CD4-positive, alpha-beta T cell (primary cell): ENCODE results near the gene TTC6. TPM values are rescaled to one million over a fixed set of nuclear protein-coding genes. Genes with fewer than 3 reads are reported as not detected.

Source experiments
- ATAC-seq: fragments of 200-7000 bp; cut with Tn5 transposase; one replicate; pipeline ENCODE4 v1.10.0; 2022; ENCODE audit warnings: mild to moderate bottlenecking; ENCODE audit not compliant: poor library complexity
- CTCF ChIA-PET: fragments of 350-600 bp; sonication (Branson Sonifier 250); formaldehyde crosslinking; loops from one replicate; lab custom pipeline; 2021; ENCODE audit warnings: antibody characterized with exemption, inconsistent platforms; lab: Charles Lee
- POLR2A ChIA-PET: fragments of 350-600 bp; sonication (Branson Sonifier 250); formaldehyde crosslinking; loops from one replicate; lab custom pipeline; 2021; ENCODE audit warnings: antibody characterized with exemption, inconsistent platforms; lab: Charles Lee
- DNase-seq, 14 experiments: peaks; one replicate each; pipeline ENCODE4 v3.0.0-alpha.2; 2013 to 2020; ENCODE audit warnings: mixed read lengths in 2 of 14
- H3K27ac ChIP-seq, 2 donors: one replicate each; pipeline versions ENCODE4 v1.5.1 to v1.7.0; 2013; ENCODE audit warnings: low read length in 2 of 2, low read depth in 1 of 2, mild to moderate bottlenecking in 1 of 2
- H3K27me3 ChIP-seq, 2 experiments: 1 replicate in 1 of 2; 2 replicates in 1 of 2; pipeline versions ENCODE4 v1.6.1 to v1.7.0; 2013; ENCODE audit warnings: low read length in 2 of 2, control low read depth in 1 of 2, mild to moderate bottlenecking in 1 of 2, moderate library complexity in 1 of 2; ENCODE audit not compliant: insufficient read depth in 2 of 2, control insufficient read depth in 1 of 2
- H3K36me3 ChIP-seq: one replicate; pipeline ENCODE4 v1.6.1; 2013; ENCODE audit warnings: low read length, control low read depth; ENCODE audit not compliant: insufficient read depth
- H3K4me1 ChIP-seq: one replicate; pipeline ENCODE4 v1.6.1; 2013; ENCODE audit warnings: low read length, control low read depth; ENCODE audit not compliant: insufficient read depth
- H3K4me3 ChIP-seq: one replicate; pipeline ENCODE4 v1.5.1; 2013; ENCODE audit warnings: mild to moderate bottlenecking, low read length, moderate library complexity
- H3K9me3 ChIP-seq, 2 experiments: 1 replicate in 1 of 2; 2 replicates in 1 of 2; pipeline versions ENCODE4 v1.6.1 to v1.7.0; 2013; ENCODE audit warnings: low read length in 2 of 2, mild to moderate bottlenecking in 2 of 2, control low read depth in 1 of 2, moderate library complexity in 1 of 2; ENCODE audit not compliant: control insufficient read depth in 1 of 2, insufficient read depth in 1 of 2
- H3K27ac Mint-ChIP-seq: one replicate; pipeline ENCODE4 v1.8.0; 2020; ENCODE audit warnings: mixed read lengths
- H3K27me3 Mint-ChIP-seq: one replicate; pipeline ENCODE4 v1.8.0; 2021; ENCODE audit warnings: mixed read lengths
- H3K36me3 Mint-ChIP-seq: one replicate; pipeline ENCODE4 v1.8.0; 2021; ENCODE audit warnings: low read depth, mixed read lengths
- H3K4me1 Mint-ChIP-seq: one replicate; pipeline ENCODE4 v1.8.0; 2021; ENCODE audit warnings: low read depth, mixed read lengths
- H3K4me3 Mint-ChIP-seq: one replicate; pipeline ENCODE4 v1.8.0; 2020; ENCODE audit warnings: mild to moderate bottlenecking, mixed read lengths
- H3K9me3 Mint-ChIP-seq: one replicate; pipeline ENCODE4 v1.8.0; 2020; ENCODE audit warnings: mixed read lengths
- CTCF ChIP-seq: fragments of 200-600 bp; IDR thresholded peaks from one replicate; pipeline ENCODE4 v1.8.0; 2022; ENCODE audit warnings: antibody characterized with exemption, mild to moderate bottlenecking
- intact Hi-C, 2 experiments: fragments of 100-400 bp; cut with DNase I in 1 of 2; cut with micrococcal nuclease in 1 of 2; formaldehyde crosslinking; loops; one replicate each; pipeline versions ENCODE4 v1.15.1 to v1.9.0; 2023 to 2025; cut with DNase I, micrococcal nuclease
- total RNA-seq, 174 experiments: library from RNA in 2 of 174; stranded (reverse) in 2 of 174; gene quantifications; one replicate each; pipeline ENCODE4 v1.2.3 and lab custom pipeline; 2021 to 2026

TTC6 gene
- total RNA-seq, 2 experiments from 2014 or later = not detected

GRCh38 chr14:37642125-37642524 is 46.7 kb downstream of the TTC6 start:
- H3K4me3 Mint-ChIP-seq = no peak overlapping the region
- TF ChIP-seq CTCF = no peak
- ATAC-seq (no peak), DNase-seq (no peak)
- no peaks in the 10 kb centered on the region for H3K9me3 ChIP-seq
- H3K27me3 ChIP-seq = no peaks in the 10 kb centered on the region
- no peaks in the 10 kb centered on the region for H3K27me3 Mint-ChIP-seq
- ChIA-PET POLR2A (no interaction called here), CTCF (no interaction called here)
- H3K27ac ChIP-seq = no peak overlapping the region
- intact Hi-C loops = no loop called here
- H3K4me1 Mint-ChIP-seq = no peaks in the 10 kb centered on the region
- no peaks in the 10 kb centered on the region for H3K36me3 Mint-ChIP-seq
- H3K9me3 Mint-ChIP-seq = peaks cover 2% of the 10 kb centered on the region
- H3K36me3 ChIP-seq = no peaks in the 10 kb centered on the region
- H3K4me1 ChIP-seq = no peaks in the 10 kb centered on the region
- H3K27ac Mint-ChIP-seq = no peak overlapping the region
- H3K4me3 ChIP-seq = no peak overlapping the region

DNA sequence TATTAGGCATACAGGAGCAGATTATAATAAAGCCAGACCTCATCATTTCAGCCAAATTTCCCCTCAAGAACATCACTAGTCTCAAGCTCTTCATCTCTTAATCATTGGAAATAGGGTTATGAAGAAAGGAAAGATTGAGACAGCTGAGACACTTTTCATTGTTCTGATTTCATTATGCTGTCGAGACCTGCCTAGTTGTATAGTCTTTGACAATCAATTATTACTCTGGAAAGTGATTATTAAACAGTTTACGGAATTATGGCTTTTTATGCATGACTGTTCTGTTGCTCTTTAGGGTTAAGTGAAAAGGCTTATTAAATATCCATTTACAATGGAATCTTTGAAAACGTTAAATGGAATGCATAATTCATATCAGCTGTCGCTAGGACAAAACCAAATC is 48.3 kb downstream of the TTC6 start:
- Mint-ChIP-seq H3K36me3 (no peaks in the 10 kb centered on the region), H3K4me1 (no peaks in the 10 kb centered on the region), H3K4me3 (no peak overlapping the region), H3K27me3 (no peaks in the 10 kb centered on the region), H3K9me3 (peaks cover 2% of the 10 kb centered on the region), H3K27ac (no peak overlapping the region)
- H3K27me3 ChIP-seq = no peaks in the 10 kb centered on the region
- POLR2A ChIA-PET = no interaction called here
- no peak for DNase-seq
- TF ChIP-seq CTCF = no peak
- intact Hi-C loops = no loop called here
- no peaks in the 10 kb centered on the region for H3K4me1 ChIP-seq
- CTCF ChIA-PET = no interaction called here
- no peak overlapping the region for H3K4me3 ChIP-seq
- H3K9me3 ChIP-seq = no peaks in the 10 kb centered on the region
- ATAC-seq = no peak
- no peak overlapping the region for H3K27ac ChIP-seq
- no peaks in the 10 kb centered on the region for H3K36me3 ChIP-seq

Other genes with a start within 250 kb of the TTC6 start
- gene FOXA1, start 380 bp upstream of the TTC6 start, total RNA-seq = not detected